HuH-7 (cell line): ENCODE data around the gene GMDS.

Experiments used
- DNase-seq: peaks from one replicate; pipeline ENCODE4 v3.0.0; 2011; ENCODE audit warnings: low spot score

GMDS gene

DNA sequence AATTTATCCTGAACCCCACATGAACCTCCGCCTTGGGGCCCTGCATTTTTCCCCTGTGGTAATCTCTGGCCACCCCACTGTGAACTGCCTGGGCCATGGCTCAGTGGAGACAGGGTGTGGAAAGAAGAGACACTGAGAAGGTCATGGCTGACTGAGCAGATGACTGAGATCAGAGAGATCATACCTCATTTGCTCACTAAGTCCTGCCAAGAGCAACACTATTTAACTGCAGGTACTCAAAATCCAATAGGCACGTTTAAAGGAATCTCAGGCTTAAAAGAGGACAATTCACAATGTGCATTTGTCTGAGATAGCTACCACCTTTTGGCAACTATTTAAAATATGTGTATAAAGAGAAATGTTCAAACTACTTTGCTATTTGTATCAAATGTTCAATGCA is 305.0 kb downstream of the GMDS start:
- no peak for DNase-seq

DNA sequence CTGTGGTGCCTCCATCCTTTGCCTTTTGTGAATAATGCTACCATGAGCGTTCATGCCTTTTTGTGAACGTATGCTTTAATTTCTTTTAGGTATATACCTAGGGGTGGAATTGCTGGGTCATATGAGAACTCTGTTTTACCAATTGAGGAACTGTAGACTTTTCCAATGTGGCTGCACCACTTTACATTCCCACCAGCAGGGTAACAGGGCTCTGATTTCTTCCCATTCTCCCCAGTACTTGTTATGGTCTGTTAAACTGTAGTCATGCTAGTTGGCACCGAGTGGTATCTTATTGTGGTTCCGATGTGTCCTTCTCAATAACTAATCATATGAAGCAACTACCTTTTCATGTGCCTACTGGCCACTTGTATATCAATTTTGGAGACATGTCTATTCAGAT is 312.1 kb downstream of the GMDS start:
- DNase-seq = no peak

DNA sequence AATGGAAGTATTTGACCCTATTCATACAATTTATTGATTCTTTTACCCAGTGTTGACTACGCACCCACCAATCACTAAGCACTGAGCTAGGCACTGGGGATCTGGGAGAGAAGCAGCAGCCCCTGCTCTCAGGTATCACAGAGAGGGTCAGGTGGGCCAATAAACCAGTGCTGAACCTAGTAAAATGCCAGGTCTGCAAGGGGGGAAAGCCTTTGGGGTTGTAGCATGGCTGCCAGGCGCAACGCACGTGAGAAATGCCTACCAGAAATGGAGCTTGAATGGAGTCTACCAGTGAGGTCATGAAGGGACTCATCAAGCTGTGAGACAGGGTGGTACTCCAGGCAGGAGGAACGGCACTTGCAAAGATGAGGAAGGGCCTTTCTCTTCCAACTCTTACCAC is 313.6 kb downstream of the GMDS start:
- no peak for DNase-seq

DNA sequence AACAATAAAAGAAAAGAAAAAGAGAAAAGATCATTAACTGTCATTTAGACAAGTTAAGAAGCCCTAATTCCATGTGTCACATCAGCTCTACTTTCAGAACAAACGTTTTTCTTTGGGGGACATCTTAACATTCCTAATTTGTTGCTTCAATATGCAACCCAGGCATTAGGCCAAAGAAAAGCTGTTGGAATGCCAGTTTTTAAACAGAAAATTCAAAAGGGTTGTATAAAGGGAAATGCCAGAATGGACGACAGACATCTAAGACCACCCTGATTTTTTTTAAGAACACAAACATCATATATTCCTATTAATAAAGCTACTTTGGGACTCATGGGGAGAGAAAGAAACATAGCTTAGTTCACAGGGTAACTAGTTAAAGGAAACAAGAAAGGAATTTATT is 315.0 kb downstream of the GMDS start:
- no peak for DNase-seq

DNA sequence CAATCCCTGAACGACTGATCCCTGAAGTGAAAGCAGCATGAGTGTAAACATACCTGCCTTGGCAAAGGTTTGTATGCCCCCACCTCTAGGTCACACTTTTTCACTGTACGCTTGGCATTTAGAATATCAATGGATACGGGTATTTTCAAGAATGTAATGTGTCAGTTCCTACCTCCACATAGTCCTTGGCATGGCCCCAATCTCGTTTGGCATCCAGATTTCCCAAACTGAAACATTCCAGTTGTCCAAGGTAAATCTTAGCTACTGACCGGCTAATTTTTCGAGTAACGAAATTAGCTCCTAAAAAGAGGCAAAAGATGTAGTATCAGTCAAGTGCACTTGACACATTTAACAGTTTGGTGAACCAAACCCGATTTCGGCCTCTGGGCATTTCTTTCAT is 315.5 kb downstream of the GMDS start:
- DNase-seq = no peak

DNA sequence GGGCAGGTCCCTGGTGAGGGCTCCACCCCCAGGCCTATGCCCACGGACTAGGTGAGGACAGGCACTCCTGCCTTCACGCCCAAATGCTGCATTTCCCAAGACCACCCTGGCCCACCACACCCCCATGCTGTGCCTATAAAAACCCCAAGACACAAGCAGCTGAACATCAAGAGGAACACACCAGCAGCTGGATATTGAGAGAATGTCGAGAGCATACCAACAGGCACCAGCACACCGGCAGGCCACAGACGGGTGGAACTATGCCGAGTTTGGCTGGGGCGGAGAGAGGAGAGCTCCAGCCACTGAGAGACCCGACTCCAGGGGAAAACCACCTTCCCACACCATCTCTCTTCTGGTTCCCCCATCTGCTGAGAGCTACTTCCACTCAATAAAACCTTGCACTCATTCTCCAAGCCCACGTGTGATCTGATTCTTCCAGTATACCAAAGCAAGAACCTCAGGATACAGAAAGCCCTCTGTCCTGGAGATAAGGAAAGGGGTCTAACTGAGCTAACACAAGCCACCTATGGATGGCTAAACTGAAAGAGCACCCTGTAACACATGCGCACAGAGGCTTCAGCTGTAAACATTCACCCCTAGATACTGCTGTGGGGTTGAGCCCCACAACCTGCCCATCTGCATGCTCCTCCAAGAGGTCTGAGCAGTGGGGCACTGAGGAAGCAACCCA is 319.5 kb downstream of the GMDS start:
- no peak for DNase-seq

DNA sequence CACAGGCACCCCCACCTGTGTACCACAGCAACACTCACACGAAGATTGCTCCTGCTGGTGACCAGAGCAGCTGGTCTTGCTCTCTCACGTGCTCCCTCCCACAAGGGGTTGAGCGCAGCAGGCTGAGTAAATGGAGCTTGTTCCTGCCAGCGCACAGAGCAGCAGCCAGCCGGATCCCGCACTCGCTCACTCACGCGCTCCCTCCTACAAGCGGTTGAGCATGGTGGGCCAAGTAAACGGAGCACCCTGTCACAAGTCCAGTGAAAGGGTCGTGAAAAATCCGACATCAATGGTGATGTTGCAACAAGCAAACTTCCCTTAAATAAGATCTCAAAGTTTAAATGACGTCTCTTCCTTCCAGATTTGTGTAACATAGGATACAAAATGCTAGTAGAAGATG is 322.0 kb downstream of the GMDS start:
- DNase-seq = no peak

DNA sequence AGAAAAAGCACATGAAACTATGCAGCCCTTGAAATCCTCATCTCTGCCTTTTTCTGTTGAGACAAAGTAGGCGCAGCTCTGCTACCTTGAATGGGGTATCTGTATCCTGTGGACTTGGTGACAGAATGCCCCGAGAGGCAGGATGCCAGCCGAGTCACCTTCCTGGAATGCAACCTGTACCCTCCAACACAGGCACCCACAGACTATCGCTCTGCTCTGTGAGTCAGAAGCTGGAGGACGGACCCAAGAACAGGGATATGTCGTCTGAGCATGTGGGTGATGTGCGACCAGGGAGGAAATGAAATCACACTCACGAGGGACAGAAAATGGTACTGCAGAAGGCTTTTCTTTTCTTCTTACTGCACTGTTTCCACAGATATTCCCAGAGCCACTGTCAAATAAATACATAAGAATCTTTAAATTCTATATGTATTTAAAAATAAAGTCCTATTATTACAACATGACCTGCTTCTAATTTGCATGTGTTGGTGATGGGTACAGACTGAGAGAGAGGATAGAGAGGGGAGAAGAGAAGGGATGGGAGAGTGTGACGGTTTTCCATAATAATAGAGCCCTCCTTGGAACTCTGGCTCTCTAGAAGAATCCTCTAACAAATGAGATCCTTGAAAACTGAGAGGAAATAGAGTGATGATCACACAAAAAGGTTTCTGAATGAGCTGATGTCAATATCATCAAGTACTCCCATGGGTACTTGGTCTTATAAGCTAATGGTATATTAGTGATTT is 327.6 kb downstream of the GMDS start:
- DNase-seq = no peak

DNA sequence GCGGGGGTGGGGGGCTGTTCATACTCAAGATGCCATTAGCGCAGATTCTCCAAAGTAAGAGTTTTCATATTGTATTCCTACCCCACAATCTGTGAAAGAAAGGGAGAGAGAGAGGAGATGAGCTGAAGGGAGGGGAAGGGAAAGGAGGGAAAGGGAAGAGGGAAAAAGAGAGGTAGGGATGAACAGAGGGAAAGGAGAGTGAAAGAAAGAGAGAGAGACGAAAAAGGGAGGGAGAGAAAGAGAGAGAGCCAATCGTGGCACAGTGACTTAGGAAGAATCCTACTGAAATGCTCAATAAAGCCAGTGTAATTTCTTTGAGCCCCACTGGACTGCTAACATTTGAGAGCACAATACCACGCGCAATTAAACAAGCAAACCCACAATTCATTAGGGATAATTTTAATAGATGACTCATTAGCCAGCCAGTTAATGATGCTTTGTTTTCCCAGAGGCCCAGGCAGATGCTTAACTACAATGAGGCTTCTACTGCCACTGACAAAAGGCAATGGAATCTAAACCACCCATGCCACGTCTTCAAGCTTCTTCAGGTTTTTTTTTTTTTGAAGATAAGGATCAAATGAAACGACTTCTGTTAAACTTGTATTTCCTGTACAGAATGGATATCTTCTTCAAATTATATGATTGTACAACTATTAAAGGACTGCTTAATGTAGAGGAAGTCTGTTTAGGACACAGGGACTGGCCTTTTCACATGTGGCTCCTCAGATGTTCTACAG is 328.9 kb downstream of the GMDS start:
- DNase-seq = no peak

DNA sequence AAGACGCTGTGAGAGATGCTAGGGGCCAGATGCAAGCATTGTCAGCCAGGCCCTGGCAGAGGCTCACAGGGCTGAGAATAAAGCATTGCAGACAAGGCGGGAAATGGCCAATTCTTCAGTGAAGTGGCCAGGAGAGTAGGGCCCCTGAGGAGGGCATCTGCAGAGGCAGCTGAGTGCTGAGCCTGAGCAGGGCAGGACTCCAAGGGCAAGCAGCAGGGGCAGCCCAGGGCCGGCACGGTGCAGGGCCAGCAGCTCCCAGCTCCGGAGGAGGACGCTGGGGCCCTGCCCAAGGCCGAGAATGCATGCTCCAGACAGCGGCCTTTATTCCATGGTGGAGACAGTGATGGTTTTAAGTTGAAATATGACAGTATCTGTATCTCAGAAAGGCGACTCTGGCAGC is 330.2 kb downstream of the GMDS start:
- DNase-seq = no peak

DNA sequence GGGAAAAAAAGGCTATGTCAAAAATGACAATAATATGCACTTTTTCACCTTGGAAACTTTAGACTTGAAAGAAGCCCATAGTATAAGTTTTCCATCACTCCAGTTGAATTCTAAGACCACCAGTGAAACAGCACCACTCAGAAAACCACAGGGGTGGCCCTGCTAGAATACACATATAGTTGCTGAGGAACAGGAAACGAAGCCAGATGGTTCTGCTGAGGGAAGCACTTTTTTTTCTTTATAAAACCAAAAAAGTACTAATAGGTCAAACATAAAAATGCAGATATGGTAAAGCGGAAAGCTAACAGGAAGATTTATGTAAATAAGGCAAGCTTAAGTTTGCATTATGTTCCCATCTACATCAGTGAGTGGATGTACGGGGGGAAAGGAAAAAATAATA is 331.8 kb downstream of the GMDS start:
- DNase-seq = no peak

DNA sequence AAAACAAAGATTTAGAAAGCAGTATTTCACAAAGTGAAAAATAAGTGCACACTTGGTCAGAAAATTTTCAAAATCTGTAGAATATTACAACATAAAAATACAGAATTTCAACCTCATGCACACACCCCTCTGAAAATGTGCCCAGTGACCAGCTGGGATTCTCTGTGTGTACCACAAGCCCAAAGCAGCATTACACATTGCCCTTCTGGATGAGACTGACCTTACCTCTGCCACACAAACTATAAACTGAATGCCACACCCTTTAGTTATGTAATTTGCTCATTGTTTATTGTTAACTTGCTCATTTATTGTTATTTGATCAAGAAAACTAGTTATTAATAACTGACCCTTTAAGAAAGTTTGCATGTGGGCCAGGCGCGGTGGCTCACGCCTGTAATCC is 332.7 kb downstream of the GMDS start:
- no peak for DNase-seq

DNA sequence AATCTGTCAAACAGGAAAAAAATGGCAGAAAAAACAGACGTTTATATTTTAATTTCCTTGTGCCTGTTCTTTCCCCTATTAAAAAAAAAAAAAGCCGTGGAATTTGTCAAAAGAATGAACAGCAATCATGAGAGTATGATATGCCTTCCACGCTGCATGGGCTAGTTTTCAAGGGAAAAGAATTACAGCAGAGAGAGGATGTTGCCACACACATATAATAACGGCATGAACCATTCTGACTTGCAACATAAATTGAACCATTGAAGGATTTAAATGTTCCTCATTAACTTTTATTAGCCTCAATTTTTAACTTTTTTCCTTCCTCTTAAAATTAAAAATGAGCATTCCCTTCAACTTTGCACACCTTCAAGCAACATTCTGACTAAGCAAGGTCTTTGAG is 333.9 kb downstream of the GMDS start:
- DNase-seq = no peak

DNA sequence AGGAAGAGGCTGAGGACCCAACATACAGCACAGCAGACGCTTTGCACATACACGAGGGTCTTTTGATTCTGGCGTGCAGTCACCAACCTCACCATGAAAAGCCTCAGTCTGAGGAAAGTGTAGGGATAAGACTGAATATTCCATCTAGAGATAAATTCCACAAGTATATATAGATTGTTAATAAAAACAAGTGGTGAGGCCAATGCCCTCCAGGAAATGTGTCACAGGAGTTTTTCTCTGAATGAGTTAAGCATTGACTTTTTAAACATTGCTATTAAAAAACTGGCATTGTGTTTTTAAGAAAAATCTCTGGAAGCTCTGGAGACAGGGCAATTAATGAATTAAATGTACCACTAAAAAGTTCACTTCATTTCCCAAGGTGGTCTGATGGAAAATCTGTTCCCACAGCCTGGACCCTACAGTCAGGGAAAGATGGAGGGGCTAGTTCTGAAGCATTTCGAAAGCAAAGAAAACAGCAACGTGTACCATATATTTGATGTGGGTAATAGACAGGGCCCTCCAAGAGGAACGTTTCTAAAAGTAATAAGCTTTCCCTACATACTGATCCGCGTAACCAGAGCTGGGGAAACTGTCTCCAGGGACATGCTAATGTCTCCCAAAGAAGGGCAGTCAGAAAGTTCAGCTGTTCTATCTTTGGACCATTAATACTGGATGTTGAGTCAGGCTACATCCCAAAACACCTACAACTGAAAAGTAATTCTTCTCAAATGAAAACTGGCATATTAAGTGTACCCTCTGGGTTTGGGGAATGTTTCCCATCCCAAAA is 334.6 kb downstream of the GMDS start:
- no peak for DNase-seq

DNA sequence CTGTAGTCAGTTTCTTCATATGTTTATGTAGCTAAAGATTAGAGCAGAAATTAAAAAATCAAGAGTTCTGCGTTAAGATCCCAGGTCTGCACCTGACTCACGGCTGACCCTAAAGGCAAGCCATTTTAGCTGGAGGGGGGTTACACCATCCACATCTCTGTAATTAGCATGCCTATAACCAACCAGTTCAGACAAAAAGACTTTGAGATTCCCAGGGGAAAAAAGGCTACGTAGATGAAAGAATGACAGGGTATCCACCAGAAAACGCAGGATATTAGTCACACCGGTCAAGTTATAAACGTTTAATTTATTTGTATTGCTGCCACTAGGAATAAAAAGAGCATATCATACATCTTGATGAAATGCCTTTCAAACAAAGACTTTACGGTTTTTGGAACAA is 336.6 kb downstream of the GMDS start:
- no peak for DNase-seq

DNA sequence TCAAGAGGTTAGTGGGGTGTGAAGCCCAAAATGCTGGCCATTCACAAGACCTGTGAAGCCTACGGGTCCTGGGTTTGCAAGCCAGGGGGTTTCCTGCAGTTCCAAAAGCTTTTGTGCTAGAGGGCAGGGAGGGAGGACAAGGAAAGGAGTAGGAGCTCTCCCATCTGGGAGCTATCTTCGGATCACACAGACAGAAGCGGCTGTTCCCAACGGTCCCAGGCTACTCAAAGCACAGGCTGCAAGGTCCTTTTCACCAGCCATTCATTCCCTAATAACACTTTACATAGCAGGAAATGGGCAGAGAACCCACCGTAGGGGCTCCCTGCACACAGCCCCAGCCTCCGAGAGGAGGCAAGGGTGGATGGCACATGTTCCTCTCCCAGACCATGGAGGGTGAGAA is 338.8 kb downstream of the GMDS start:
- no peak for DNase-seq

DNA sequence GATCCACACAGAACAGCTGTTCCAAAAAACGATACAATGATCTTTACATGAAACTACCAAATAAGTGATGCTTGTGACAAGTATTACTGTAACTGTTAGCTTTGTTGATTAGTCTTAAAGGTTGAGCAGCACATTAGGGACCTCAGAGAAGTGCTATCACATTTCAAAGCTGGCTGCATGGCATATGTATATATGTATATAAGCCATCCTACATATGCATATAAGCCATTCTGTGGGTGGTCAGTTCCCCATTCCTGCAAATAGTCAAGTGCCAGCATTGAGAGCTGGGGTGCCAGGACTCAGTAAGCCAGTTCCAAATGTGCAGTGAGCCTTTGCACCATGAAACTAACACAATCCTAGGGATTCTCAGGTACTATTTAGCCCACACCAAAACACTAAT is 339.4 kb downstream of the GMDS start:
- DNase-seq = no peak

DNA sequence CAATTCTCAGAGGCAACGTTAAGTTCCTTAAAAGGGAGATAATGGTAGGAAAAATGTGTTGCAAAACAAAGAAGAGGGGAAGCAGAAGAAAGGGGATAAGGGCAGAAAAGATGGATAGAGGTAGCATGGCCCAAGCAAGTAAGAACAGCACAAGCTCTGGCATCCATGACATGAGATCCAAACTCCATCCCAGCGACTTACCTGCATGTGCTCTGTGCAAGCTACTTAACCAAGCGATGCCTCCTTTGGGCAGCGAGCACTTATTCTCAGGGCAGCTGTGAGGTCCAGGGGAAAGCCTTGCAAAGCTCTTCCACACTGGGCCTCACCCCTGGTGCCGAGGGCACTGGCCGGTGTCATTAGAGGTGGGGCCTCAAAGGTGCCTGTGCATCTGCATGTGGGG is 340.5 kb downstream of the GMDS start:
- no peak for DNase-seq

DNA sequence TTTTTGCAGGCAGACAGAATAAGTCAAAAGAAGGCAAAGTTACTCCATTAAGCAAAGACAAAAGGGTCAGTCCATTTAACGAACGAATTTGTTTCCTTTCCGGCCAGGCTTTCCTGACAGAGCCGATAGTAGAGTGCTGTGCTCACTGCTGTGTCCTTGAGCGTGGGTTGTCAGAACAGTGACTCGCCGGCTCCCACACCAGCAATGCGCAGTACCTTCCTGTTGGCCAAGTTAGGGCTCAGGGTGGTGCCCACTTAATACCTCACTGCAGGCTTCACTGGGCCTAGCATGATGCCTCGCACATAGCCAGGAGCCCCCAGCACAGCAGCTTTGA is 341.0 kb downstream of the GMDS start:
- no peak for DNase-seq

DNA sequence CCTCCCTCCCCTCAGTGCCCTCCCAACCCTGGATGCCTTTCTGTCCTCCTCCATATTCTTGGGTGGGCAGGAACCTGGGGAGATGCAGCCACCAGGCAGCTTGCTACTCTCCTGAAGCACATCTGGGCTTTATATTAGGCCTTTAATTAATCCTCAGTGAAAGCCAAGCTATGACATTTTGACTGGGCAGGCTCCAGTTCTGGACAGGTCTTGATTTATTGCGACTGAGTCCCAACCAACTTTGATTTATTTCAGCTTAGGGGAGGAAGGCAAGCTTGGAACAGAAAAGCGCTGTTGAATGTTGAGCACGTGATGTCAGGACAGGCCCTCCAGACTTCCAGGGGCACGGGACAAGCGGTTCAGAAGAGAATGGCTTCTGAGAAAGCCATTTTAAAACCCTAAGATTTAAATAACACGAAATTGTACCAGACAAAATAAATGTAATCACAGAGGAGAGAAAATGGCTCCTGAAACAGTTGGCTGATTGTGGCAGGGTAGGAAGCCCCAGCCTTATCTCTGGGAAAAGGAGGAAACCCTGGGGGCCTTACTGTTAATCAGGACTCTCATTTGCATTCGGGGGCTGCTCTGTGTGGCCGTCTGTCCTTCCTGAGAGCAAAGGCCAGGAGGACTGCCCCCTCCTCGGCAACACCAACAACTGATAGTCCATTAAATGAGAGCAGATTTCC is 341.5 kb downstream of the GMDS start:
- DNase-seq = no peak

DNA sequence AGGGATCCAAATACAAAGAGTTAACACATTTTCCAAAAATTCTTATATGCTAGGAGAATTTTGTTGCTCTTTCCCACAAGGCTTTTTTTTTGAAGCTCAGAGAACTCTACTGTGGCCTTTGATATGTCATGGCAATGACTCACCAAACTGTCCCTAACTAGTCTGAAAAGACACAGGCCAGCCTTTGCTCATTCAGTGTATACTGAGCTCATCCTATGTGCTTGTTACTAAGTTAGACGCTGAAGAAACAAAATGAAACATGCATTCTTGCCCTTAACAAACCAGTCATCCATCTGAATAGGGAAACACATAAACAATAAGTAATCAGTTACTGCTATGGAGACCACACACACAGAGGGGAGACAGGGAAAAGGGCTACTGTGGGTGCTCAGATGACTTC is 343.8 kb downstream of the GMDS start:
- no peak for DNase-seq

DNA sequence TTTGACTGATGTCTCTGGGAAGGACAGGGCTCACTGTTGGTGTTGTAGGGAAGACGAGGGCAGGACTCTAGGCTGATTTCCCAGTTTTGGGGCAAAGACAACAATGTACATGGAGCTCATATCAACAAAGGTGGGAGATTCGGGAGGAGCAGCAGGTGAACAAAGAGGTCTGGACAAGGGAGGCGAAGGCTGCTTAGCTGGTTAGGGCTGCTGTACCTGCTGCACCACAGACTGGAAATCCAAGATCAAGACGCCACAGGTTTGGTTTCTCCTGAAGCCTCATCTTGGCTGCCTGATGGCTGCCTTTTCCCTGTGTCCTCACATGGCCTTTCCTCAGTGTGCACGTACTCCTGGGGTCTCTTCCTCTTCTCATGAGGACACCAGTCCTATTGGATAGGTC is 348.5 kb downstream of the GMDS start:
- DNase-seq = no peak
